ENCODE measurements around the gene NFATC1. TPM values are rescaled to one million over a fixed set of nuclear protein-coding genes. Genes with fewer than 3 reads are reported as not detected.
A peak's percentile ranks its signal among the peaks of the same experiment; 100 is the strongest.
"Not testable (repeated sequence)": the region's sequence is repeated elsewhere in the genome, so short reads cannot be mapped to it uniquely, and the experiment has no call there.

Gene NFATC1
- total RNA-seq, 4 donors from 2014 or later, result 5.3 to 19.1 (median 11.8) TPM

GRCh38 chr18:79503406-79503805 is 107.7 kb downstream of the NFATC1 start:
- H3K27me3 ChIP-seq, result peaks cover 13% of the 10 kb centered on the region
- H3K27ac ChIP-seq, result no peak overlapping the region
- TF ChIP-seq CTCF (IDR thresholded peaks at IDR 0.05) (no peak), POLR2AphosphoS5 (IDR thresholded peaks at IDR 0.05) (no peak), POLR2A (IDR thresholded peaks at IDR 0.05) (no peak), EP300 (IDR thresholded peaks at IDR 0.05; ENCODE audit: low read depth) (no peak)
- peak; percentile 2 for DNase-seq
- H3K9me3 ChIP-seq, result peaks cover 7 to 13% of the 10 kb centered on the region in 2 donors
- intact Hi-C loops (cut with DNase I; ENCODE audit: low total_unique reads), result no loop called here
- peaks cover 10 to 25% (median 21%) of the 10 kb centered on the region in 4 donors for H3K4me1 ChIP-seq
- 91 to 100% methylated on average over 1 to 11 of the region's 11 CpGs for WGBS, 2 donors (ENCODE audit: low coverage in 1 of 2)
- in situ Hi-C loops (cut with MboI; ENCODE audit: low pct_ligation_motif_present in 1 of 4, low pct_unique_long_range_greater_than_20kb in 1 of 4, low sequenced_read_pairs in 3 of 4), result loop anchor here in 1 of 4 donors (25.0 kb wide), 1 partner anchor 116 kb away; the partner anchor contains the start of gene NFATC1
- no peaks in the 10 kb centered on the region for H3K36me3 ChIP-seq
- H3K4me3 ChIP-seq, result no peak overlapping the region

- Histone ChIP-seq H3K27ac (no peak overlapping the region), H3K27me3 (peaks cover 13% of the 10 kb centered on the region), H3K4me3 (no peak overlapping the region), H3K36me3 (no peaks in the 10 kb centered on the region), H3K4me1 (peaks cover 14 to 31% (median 22%) of the 10 kb centered on the region in 4 donors), H3K9me3 (peaks cover 2 to 7% of the 10 kb centered on the region in 2 donors)
- in situ Hi-C loops (cut with MboI; ENCODE audit: low pct_ligation_motif_present in 1 of 4, low pct_unique_long_range_greater_than_20kb in 1 of 4, low sequenced_read_pairs in 3 of 4) (loop anchor here in 1 of 4 donors (25.0 kb wide), 1 partner anchor 117 kb away; the partner anchor contains the start of gene NFATC1), intact Hi-C loops (cut with DNase I; ENCODE audit: low total_unique reads) (no loop called here)
- 82 to 88% methylated on average over 11 to 12 of the region's 12 CpGs for WGBS, 2 donors (ENCODE audit: low coverage in 1 of 2)
- peak; percentile 3 for DNase-seq
- TF ChIP-seq POLR2AphosphoS5 (IDR thresholded peaks at IDR 0.05) (no peak), CTCF (IDR thresholded peaks at IDR 0.05) (no peak), EP300 (IDR thresholded peaks at IDR 0.05; ENCODE audit: low read depth) (no peak), POLR2A (IDR thresholded peaks at IDR 0.05) (no peak)
These were observed 108.3 kb downstream of the NFATC1 start for GRCh38 chr18:79504034-79504433.

- DNase-seq, result peak; percentile 3
- H3K36me3 ChIP-seq; H3K27ac ChIP-seq; H3K9me3 ChIP-seq; intact Hi-C loops (cut with DNase I; ENCODE audit: low total_unique reads); H3K4me3 ChIP-seq: not testable (repeated sequence)
- in situ Hi-C loops (cut with MboI; ENCODE audit: low pct_ligation_motif_present in 1 of 4, low pct_unique_long_range_greater_than_20kb in 1 of 4, low sequenced_read_pairs in 3 of 4), result loop anchor here in 1 of 4 donors (25.0 kb wide), 1 partner anchor 117 kb away; the partner anchor contains the start of gene NFATC1
- peaks cover 13% of the 10 kb centered on the region for H3K27me3 ChIP-seq
- WGBS, 2 donors (ENCODE audit: low coverage in 1 of 2), result 65% methylated on average over 6 of the region's 6 CpGs; no CpG with 5 or more reads in 1 of the 2 donors
- peaks cover 14 to 34% (median 22%) of the 10 kb centered on the region in 4 donors for H3K4me1 ChIP-seq
These were observed 108.8 kb downstream of the NFATC1 start for GRCh38 chr18:79504495-79504894.

GRCh38 chr18:79505465-79505864 is 109.7 kb downstream of the NFATC1 start:
- intact Hi-C loops (cut with DNase I; ENCODE audit: low total_unique reads), result loop anchor here (5.0 kb wide), 1 partner anchor 108 kb away; the partner anchor contains the start of gene NFATC1
- 83 to 88% methylated on average over 1 to 3 of the region's 3 CpGs for WGBS, 2 donors (ENCODE audit: low coverage in 1 of 2)
- peak overlapping the region in 2 of 4 donors; percentile 79 to 87 for H3K27ac ChIP-seq

GRCh38 chr18:79506191-79507075 is 110.7 kb downstream of the NFATC1 start:
- Histone ChIP-seq H3K27ac (peak overlapping the region; percentile 79 to 87 (median 84)), H3K27me3 (peaks cover 13% of the 10 kb centered on the region), H3K4me1 (peaks cover 14 to 34% (median 22%) of the 10 kb centered on the region in 4 donors), H3K4me3 (peak overlapping the region in 1 of 4 donors; percentile 35), H3K9me3 (no peaks in the 10 kb centered on the region), H3K36me3 (no peaks in the 10 kb centered on the region)
- intact Hi-C loops (cut with DNase I; ENCODE audit: low total_unique reads), result loop anchor here (5.0 kb wide), 1 partner anchor 109 kb away; the partner anchor contains the start of gene NFATC1
- TF ChIP-seq POLR2AphosphoS5 (IDR thresholded peaks at IDR 0.05) (no peak), POLR2A (IDR thresholded peaks at IDR 0.05) (no peak), EP300 (IDR thresholded peaks at IDR 0.05; ENCODE audit: low read depth) (no peak), CTCF (IDR thresholded peaks at IDR 0.05) (no peak)
- WGBS, 2 donors (ENCODE audit: low coverage in 1 of 2), result 37 to 61% methylated on average over 3 to 14 of the region's 20 CpGs
- DNase-seq, result peak; percentile 11
- in situ Hi-C loops (cut with MboI; ENCODE audit: low pct_ligation_motif_present in 1 of 4, low pct_unique_long_range_greater_than_20kb in 1 of 4, low sequenced_read_pairs in 3 of 4), result loop anchor here in 1 of 4 donors (25.0 kb wide), 1 partner anchor 119 kb away; the partner anchor contains the start of gene NFATC1

More at GRCh38 chr18:79505465-79505864, 109.7 kb downstream of the NFATC1 start:
- not testable (repeated sequence) for H3K9me3 ChIP-seq, DNase-seq, H3K4me3 ChIP-seq, H3K36me3 ChIP-seq
- H3K4me1 ChIP-seq, result peaks cover 14 to 34% (median 22%) of the 10 kb centered on the region in 4 donors
- peaks cover 13% of the 10 kb centered on the region for H3K27me3 ChIP-seq
- in situ Hi-C loops (cut with MboI; ENCODE audit: low pct_ligation_motif_present in 1 of 4, low pct_unique_long_range_greater_than_20kb in 1 of 4, low sequenced_read_pairs in 3 of 4), result loop anchor here in 1 of 4 donors (25.0 kb wide), 1 partner anchor 118 kb away; the partner anchor contains the start of gene NFATC1

Measured in transverse colon (tissue), 4 donors.